NCI-H2107 treated with DMSO at 0.1 percent for 48 hours (cell line): ENCODE results near the gene EMC10.
"Not testable (repeated sequence)": the region's sequence is repeated elsewhere in the genome, so short reads cannot be mapped to it uniquely, and the experiment has no call there.

Experiments
- DNase-seq: peaks from one replicate; lab custom pipeline; 2025; ENCODE audit not compliant: unreplicated experiment; lab: John Stamatoyannopoulos, UW

The EMC10 gene

GRCh38 chr19:50512999-50513745, 36.9 kb downstream of the EMC10 start:
- no peak for DNase-seq

DNA sequence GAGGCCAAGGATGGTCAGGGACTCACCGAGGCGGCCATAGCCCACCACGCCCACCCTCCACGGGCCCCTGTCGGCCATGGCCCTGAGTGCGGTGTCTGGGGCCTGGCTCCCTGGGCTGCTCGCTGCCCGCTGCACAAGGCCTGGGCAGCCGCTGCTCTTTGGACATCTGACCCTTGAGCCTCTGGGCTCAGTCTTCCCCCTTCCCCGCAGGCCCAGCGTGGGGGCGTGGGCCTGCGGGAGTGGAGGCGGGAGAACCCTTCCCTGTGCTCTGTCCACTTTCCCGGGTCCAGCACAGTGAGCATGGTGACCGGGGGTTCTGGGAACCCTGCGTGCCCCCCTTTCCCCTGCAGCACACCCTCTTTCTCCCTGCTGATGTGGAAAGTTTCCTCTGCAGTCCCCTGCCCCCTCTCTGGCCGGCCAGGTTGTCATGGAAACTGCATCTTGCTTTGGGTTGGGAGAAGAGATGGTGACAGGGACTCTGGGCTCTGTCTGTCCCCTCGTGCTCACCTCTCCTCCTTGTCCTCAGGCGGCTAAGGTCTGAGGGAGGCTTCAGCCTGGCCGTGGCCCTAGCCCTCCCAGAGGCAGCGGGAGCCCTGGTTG, 37.5 kb downstream of the EMC10 start, which contains the start of gene ASPDH:
Gene ASPDH (minus strand): TSS at position 168 of the 600 bp plus-strand sequence. CDS start 90 bp downstream, at position 78.
- DNase-seq, result no peak

DNA sequence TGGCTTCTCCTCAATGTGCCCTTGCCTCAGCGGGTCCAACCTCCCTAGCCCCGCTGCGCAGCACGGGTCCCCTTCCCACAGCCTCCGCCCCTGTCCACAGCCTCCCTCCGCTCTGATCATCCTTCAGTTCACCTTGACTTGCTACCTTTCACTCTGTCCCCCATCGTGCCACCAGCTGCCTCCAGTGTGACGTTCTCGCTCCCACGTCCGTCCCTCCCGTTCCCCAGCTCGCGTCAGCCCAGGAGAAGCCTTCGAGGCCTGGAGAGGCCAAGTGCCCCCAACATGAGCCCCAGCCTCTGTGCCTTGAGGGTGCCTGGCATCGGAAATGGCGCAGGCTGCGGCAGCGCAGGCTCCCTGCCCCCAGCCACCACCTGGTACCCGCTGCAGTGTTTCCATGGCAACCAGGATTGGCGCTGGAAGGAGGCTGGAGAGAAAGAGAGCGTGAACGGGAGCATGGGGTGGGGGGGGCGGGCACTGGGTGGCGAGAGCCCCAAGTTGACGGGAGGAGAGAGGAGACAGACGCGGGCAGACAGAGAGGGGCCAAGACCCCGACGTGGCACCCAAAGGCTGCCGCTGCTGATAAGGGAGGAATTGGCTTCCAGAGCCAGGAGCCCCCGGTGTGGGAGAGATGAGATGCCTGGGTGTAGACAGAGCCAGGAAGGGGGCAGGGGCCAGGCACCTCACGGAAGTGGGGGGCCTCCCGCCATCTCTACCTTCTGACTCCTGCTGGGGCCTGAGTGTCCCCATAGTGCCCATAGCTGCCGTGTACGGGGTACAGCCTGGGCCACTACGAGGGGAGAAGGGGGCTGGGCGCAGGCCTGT, 38.2 kb downstream of the EMC10 start:
- peak; percentile 47 for DNase-seq

DNA sequence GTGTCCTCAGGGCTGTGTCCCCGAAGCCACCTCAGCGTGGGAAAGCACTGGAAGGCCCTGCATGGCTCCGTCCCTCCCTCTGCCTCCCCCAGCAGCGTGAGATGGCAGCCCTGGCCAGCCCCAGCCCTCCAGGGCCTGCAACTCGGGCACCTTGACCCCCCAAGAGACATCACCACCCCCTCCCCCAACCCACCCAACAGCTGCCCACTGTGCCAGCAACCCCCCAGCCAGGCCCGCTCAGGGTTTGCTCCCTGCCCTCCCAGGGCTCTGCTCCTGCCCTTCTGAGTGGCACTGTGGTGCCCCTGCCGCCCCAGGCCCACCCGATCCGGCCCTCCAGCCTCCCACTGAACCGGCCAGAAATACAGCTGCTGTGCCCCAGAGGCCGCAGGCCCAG, 38.9 kb downstream of the EMC10 start:
- no peak for DNase-seq

DNA sequence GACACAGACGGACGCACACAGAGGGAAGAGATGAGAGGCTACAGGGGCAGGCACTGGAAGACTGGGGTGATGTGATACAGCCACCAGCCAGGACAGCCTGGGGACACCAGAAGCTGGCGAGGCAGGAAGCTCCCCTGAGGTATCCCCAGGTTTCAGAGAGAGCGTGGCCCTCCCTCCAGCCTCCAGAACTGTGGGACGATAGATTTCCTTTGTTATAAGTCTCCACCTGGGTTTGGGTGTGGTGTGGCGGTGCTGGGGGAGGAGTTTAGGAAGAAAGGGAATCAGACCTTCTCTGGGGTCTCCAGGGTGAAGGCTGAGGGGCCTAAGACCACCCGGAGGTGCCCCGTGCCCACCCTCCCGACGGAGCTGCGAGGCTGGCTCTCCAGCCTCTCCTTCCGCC, 40.1 kb downstream of the EMC10 start:
- no peak for DNase-seq

- no peak for DNase-seq
These were observed 40.8 kb downstream of the EMC10 start for GRCh38 chr19:50516964-50517703.

GRCh38 chr19:50517704-50518075, 41.4 kb downstream of the EMC10 start:
- DNase-seq, result no peak

- DNase-seq, result no peak
These were observed 42.0 kb downstream of the EMC10 start for GRCh38 chr19:50518091-50519005.

GRCh38 chr19:50519006-50519575, 42.8 kb downstream of the EMC10 start:
- no peak for DNase-seq

DNA sequence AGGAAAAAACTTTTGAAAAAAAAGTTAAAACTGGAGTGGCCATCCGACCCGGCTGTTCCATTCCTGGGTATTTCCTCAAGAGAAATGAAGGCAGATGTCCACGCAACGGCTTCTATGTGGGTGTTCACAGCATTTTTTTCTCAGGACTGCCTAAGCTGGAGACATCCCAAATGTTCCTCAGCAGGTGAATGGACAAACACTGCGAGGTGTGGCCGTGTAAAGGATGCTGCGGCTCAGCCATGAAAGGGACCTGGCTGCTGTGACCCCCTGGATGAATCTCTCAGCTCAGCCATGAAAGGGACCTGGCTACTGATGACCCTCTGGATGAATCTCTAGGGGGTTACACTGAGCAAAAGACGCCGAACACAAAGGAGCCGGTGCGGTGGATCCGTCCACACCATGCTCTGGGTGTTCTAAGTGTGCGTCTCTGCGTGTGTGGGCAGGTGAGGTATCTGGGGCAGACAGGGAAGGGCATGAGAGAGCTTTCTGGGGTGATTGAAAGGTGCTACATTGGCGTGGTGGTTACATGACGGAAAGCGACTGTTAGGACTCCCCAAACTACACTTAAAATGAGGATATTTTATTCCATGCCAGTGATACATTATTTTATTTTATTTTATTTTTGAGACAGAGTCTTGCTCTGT, 44.6 kb downstream of the EMC10 start:
- no peak for DNase-seq

DNA sequence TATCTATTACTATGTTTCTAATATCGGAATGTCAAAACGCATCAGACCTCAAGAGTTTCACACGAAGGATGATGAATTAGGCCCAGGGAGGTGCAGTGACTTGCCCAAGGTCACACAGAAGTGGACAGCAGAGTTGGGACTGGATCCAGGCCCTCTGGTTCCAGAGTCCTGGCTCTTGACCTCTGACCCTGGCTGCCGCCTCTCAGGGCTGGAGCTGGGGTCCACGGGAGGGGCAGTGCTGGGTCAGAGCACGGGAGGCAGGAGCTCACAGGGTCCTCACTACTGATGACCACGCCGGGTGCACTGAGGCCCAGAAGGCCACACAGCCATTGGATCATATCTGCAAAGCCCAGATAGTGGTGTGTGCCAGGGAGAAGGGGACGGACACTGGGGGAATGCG, 46.6 kb downstream of the EMC10 start:
- no peak for DNase-seq

- not testable (repeated sequence) for DNase-seq
These were observed 51.7 kb downstream of the EMC10 start for GRCh38 chr19:50528052-50528451.

DNA sequence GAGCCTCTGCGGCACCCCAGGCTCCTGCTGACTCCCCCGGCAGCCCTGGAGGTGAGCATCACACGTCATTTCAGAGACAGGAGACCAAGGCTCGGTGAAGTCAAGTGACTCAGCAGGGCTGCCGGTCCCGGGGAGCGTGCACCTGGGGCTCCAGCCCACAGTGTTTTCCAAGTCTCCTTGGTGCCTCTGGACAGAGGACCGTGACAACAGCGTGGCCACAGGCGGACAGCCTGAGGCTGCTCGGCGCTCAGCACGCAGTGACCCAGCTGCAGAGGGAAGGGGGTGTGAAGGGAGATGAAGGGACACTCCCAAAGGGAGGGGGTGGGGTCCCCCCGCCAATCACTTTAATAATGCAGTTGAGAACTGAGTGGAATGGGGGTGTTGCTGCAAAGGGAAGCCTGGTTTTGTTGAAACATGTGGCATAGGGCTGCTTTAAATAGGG, 54.9 kb downstream of the EMC10 start:
- DNase-seq, result no peak

DNA sequence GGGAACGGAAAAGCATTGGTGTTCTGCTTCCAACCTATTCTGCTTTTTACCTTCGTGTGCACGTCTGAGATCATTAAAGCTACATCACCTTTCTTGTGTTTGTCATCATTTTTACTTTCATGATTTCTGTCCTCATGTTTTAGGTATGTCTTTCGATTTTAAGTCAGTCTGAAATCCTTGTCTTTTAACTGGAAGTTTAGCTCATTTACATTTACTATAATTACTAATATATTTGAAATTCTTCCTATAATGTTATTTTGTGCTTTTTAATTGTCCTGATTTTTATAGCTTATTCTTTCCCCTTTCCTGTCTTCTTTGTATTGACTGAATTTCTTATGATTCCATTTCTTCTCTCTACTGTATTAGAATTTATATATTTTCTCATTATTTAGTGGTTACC, 56.6 kb downstream of the EMC10 start:
- no peak for DNase-seq

- no peak for DNase-seq
These were observed 58.2 kb downstream of the EMC10 start for GRCh38 chr19:50534478-50534877.

DNA sequence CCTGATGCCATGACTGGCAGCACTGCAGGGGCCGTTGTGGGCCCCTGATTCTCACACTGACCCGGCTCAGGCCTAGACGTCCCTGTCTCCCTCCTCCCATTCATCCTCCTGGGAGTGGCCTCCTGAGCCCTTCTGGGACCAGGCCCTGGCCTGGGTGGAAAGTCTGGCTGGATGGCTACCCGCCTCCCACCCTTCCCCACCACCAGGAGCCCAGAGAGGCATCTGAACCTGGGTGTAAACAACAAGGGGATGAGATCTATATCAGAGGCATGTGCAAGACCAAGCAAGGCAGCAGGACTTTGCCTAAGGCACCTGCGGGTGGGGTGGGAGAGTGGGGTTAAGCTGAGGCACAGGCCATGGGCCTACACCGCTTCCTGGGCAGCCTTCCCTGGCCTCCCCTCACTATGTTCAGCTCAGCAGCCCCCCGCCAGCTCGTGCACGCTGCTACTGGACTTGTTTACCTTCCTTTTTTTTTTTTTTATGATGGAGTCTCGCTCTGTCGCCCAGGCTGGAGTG, 59.4 kb downstream of the EMC10 start:
- DNase-seq, result no peak

GRCh38 chr19:50536662-50537305, 60.5 kb downstream of the EMC10 start:
- DNase-seq, result no peak

GRCh38 chr19:50537306-50537685, 61.0 kb downstream of the EMC10 start:
- no peak for DNase-seq
